GM06990 (cell line): Measurements from ENCODE around the gene TECPR2.

ENCODE experiments used
- DNase-seq: peaks from one replicate; pipeline ENCODE4 v3.0.0-alpha.2; 2011; ENCODE audit not compliant: insufficient read length; ENCODE audit errors: extremely low read depth
- H3K27me3 ChIP-seq: replicated peaks from 2 replicates; pipeline ENCODE4 v1.6.0; 2011; ENCODE audit warnings: low read length; ENCODE audit not compliant: control insufficient read depth, insufficient read depth
- H3K36me3 ChIP-seq: 2 replicates; pipeline ENCODE4 v1.5.1; 2011; ENCODE audit warnings: low read length; ENCODE audit not compliant: control insufficient read depth, insufficient read depth
- H3K4me3 ChIP-seq: replicated peaks from 2 replicates; pipeline ENCODE4 v1.5.1; 2011; ENCODE audit warnings: low read depth, mild to moderate bottlenecking, control low read depth, low read length
- CTCF ChIP-seq: IDR thresholded peaks from 2 replicates; pipeline ENCODE4 v1.5.1; 2011; ENCODE audit warnings: low read length, control low read depth, mild to moderate bottlenecking, inconsistent platforms; ENCODE audit not compliant: insufficient read depth, poor library complexity, severe bottlenecking

The TECPR2 gene

GRCh38 chr14:102528431-102529170 lies 165.9 kb downstream of the TECPR2 start:
- H3K27me3 ChIP-seq: no peaks in the 10 kb centered on the region
- H3K36me3 ChIP-seq: no peaks in the 10 kb centered on the region
- no peak for TF ChIP-seq CTCF
- DNase-seq: no peak
- no peak overlapping the region for H3K4me3 ChIP-seq

- no peak for DNase-seq
- Histone ChIP-seq H3K27me3 (no peaks in the 10 kb centered on the region), H3K4me3 (no peak overlapping the region), H3K36me3 (no peaks in the 10 kb centered on the region)
- TF ChIP-seq CTCF: no peak
Measured at GRCh38 chr14:102530828-102531478, 168.2 kb downstream of the TECPR2 start.

GRCh38 chr14:102532204-102532658 lies 169.5 kb downstream of the TECPR2 start:
- Histone ChIP-seq H3K27me3 (no peaks in the 10 kb centered on the region), H3K36me3 (no peaks in the 10 kb centered on the region), H3K4me3 (no peak overlapping the region)
- no peak for DNase-seq
- no peak for TF ChIP-seq CTCF

GRCh38 chr14:102537981-102538601 lies 175.3 kb downstream of the TECPR2 start:
- TF ChIP-seq CTCF: no peak
- H3K4me3 ChIP-seq: no peak overlapping the region
- no peak for DNase-seq
- no peaks in the 10 kb centered on the region for H3K36me3 ChIP-seq
- no peaks in the 10 kb centered on the region for H3K27me3 ChIP-seq

GRCh38 chr14:102538602-102539543 lies 176.1 kb downstream of the TECPR2 start:
- H3K36me3 ChIP-seq: no peaks in the 10 kb centered on the region
- peaks cover 1% of the 10 kb centered on the region; the same call in 1 of the 2 replicates for H3K27me3 ChIP-seq
- no peak for TF ChIP-seq CTCF
- no peak overlapping the region for H3K4me3 ChIP-seq
- DNase-seq: no peak
